ENCODE measurements around the gene TAS2R5.

GRCh38 chr7:141840708-141841107 is 50.7 kb downstream of the TAS2R5 start:
- TF ChIP-seq CTCF (IDR thresholded peaks at IDR 0.05; ENCODE audit: poor library complexity) (no peak), EZH2 (IDR thresholded peaks at IDR 0.05; ENCODE audit: borderline replicate concordance) (no peak), EZH2phosphoT487 (IDR thresholded peaks at IDR 0.05; ENCODE audit: low read depth, severe bottlenecking, unreplicated experiment) (no peak)
